Upper lobe of left lung (tissue), 4 donors: ENCODE data around the gene ACTN1.

Experiments
- POLR2A ChIP-seq, 4 donors: fragments of 450-650 bp; IDR thresholded peaks; one replicate each; pipeline ENCODE4 v1.5.1; 2016 to 2017; ENCODE audit warnings: antibody characterized with exemption in 4 of 4, mild to moderate bottlenecking in 2 of 4
- TF ChIP-seq, protein P1 (sequence below), 6 experiments: fragments of 450-650 bp in 4 of 6; fragments of 200-600 bp in 2 of 6; sonication (generic) in 2 of 6; IDR thresholded peaks; one replicate each; pipeline ENCODE4 v1.5.1; 2016 to 2019; ENCODE audit warnings: antibody characterized with exemption in 6 of 6

DNA sequence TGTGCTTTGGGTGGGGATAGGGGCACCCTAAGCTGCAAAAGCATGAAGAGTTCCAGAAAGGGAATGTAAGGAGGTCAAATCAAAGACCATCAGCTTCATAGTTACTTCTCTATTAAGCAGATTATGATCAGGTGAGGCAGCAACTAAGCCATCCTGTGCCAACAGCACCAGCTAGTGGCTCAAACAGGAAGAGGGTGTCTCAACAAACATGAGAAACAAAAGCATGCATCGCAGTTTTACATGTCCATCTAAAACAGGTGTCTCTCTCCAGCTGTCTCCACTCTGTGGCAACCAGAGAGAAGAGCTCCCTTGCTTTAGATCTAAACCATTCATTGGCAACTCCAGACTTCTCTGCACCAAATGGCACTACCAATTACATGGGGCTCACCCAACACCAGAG is 52.9 kb downstream of the ACTN1 start:
- TF ChIP-seq POLR2A (IDR thresholded peaks at IDR 0.05) = no peak
- TF ChIP-seq, protein P1, sequence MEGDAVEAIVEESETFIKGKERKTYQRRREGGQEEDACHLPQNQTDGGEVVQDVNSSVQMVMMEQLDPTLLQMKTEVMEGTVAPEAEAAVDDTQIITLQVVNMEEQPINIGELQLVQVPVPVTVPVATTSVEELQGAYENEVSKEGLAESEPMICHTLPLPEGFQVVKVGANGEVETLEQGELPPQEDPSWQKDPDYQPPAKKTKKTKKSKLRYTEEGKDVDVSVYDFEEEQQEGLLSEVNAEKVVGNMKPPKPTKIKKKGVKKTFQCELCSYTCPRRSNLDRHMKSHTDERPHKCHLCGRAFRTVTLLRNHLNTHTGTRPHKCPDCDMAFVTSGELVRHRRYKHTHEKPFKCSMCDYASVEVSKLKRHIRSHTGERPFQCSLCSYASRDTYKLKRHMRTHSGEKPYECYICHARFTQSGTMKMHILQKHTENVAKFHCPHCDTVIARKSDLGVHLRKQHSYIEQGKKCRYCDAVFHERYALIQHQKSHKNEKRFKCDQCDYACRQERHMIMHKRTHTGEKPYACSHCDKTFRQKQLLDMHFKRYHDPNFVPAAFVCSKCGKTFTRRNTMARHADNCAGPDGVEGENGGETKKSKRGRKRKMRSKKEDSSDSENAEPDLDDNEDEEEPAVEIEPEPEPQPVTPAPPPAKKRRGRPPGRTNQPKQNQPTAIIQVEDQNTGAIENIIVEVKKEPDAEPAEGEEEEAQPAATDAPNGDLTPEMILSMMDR (IDR thresholded peaks at IDR 0.05) = no peak
